Measurements from ENCODE around the gene EIF2S2.
"Not testable (repeated sequence)": the region's sequence is repeated elsewhere in the genome, so short reads cannot be mapped to it uniquely, and the experiment has no call there.

Gene EIF2S2

GRCh38 chr20:34111702-34112599 is at the start of gene EIF2S2:
EIF2S2 (minus strand) TSS chr20:34112243; CDS start chr20:34112110, 133 bp downstream.
- no peaks in the 10 kb centered on the region for H3K9me3 ChIP-seq (ENCODE audit: control insufficient read depth in 5 of 5, low read length in 5 of 5)
- peaks cover 0 to 12% (median 4%) of the 10 kb centered on the region in 5 donors for H3K36me3 ChIP-seq (ENCODE audit: control insufficient read depth in 5 of 5, insufficient read depth in 5 of 5, low read length in 5 of 5)
- H3K27ac ChIP-seq (ENCODE audit: low read depth, low read length): peak within 1 kb of the TSS; percentile 99
- H3K4me1 ChIP-seq (ENCODE audit: control insufficient read depth in 5 of 5, insufficient read depth in 5 of 5, low read length in 5 of 5): peaks cover 4 to 37% (median 29%) of the 10 kb centered on the region in 5 donors
- H3K27me3 ChIP-seq (ENCODE audit: control insufficient read depth in 5 of 5, insufficient read depth in 4 of 5, low read length in 5 of 5): no peaks in the 10 kb centered on the region
- peak within 1 kb of the TSS; percentile 88 to 98 (median 91) for H3K4me3 ChIP-seq (ENCODE audit: low read depth in 1 of 5, low read length in 5 of 5)
- peak within 1 kb of the TSS; percentile 59 to 100 (median 100) for H3K9ac ChIP-seq (ENCODE audit: low read length in 5 of 5)

- not testable (repeated sequence) for H3K27me3 ChIP-seq (ENCODE audit: control insufficient read depth in 5 of 5, insufficient read depth in 4 of 5, low read length in 5 of 5); H3K27ac ChIP-seq (ENCODE audit: low read depth, low read length); H3K4me1 ChIP-seq (ENCODE audit: control insufficient read depth in 5 of 5, insufficient read depth in 5 of 5, low read length in 5 of 5); H3K36me3 ChIP-seq (ENCODE audit: control insufficient read depth in 5 of 5, insufficient read depth in 5 of 5, low read length in 5 of 5); H3K4me3 ChIP-seq (ENCODE audit: low read depth in 1 of 5, low read length in 5 of 5); H3K9ac ChIP-seq (ENCODE audit: low read length in 5 of 5); H3K9me3 ChIP-seq (ENCODE audit: control insufficient read depth in 5 of 5, low read length in 5 of 5)
Observed at GRCh38 chr20:34157697-34158096, 45.7 kb upstream of the EIF2S2 start.

GRCh38 chr20:34155836-34156235 is 43.8 kb upstream of the EIF2S2 start:
- H3K36me3 ChIP-seq (ENCODE audit: control insufficient read depth in 5 of 5, insufficient read depth in 5 of 5, low read length in 5 of 5): no peaks in the 10 kb centered on the region
- no peaks in the 10 kb centered on the region for H3K27me3 ChIP-seq (ENCODE audit: control insufficient read depth in 5 of 5, insufficient read depth in 4 of 5, low read length in 5 of 5)
- H3K9me3 ChIP-seq (ENCODE audit: control insufficient read depth in 5 of 5, low read length in 5 of 5): no peaks in the 10 kb centered on the region
- no peak overlapping the region for H3K9ac ChIP-seq (ENCODE audit: low read length in 5 of 5)
- peaks cover 0 to under 1% (median 0%) of the 10 kb centered on the region in 5 donors for H3K4me1 ChIP-seq (ENCODE audit: control insufficient read depth in 5 of 5, insufficient read depth in 5 of 5, low read length in 5 of 5)
- no peak overlapping the region for H3K4me3 ChIP-seq (ENCODE audit: low read depth in 1 of 5, low read length in 5 of 5)
- H3K27ac ChIP-seq (ENCODE audit: low read depth, low read length): no peak overlapping the region

GRCh38 chr20:34153169-34153568 is 41.1 kb upstream of the EIF2S2 start:
- H3K9ac ChIP-seq (ENCODE audit: low read length in 5 of 5); H3K27ac ChIP-seq (ENCODE audit: low read depth, low read length); H3K9me3 ChIP-seq (ENCODE audit: control insufficient read depth in 5 of 5, low read length in 5 of 5); H3K4me3 ChIP-seq (ENCODE audit: low read depth in 1 of 5, low read length in 5 of 5); H3K27me3 ChIP-seq (ENCODE audit: control insufficient read depth in 5 of 5, insufficient read depth in 4 of 5, low read length in 5 of 5); H3K4me1 ChIP-seq (ENCODE audit: control insufficient read depth in 5 of 5, insufficient read depth in 5 of 5, low read length in 5 of 5); H3K36me3 ChIP-seq (ENCODE audit: control insufficient read depth in 5 of 5, insufficient read depth in 5 of 5, low read length in 5 of 5): not testable (repeated sequence)

GRCh38 chr20:34152073-34152472 is 40.0 kb upstream of the EIF2S2 start:
- H3K27me3 ChIP-seq (ENCODE audit: control insufficient read depth in 5 of 5, insufficient read depth in 4 of 5, low read length in 5 of 5); H3K9me3 ChIP-seq (ENCODE audit: control insufficient read depth in 5 of 5, low read length in 5 of 5); H3K4me3 ChIP-seq (ENCODE audit: low read depth in 1 of 5, low read length in 5 of 5); H3K36me3 ChIP-seq (ENCODE audit: control insufficient read depth in 5 of 5, insufficient read depth in 5 of 5, low read length in 5 of 5); H3K4me1 ChIP-seq (ENCODE audit: control insufficient read depth in 5 of 5, insufficient read depth in 5 of 5, low read length in 5 of 5); H3K9ac ChIP-seq (ENCODE audit: low read length in 5 of 5); H3K27ac ChIP-seq (ENCODE audit: low read depth, low read length): not testable (repeated sequence)

GRCh38 chr20:34150306-34151000 is 38.4 kb upstream of the EIF2S2 start:
- Histone ChIP-seq H3K27ac (ENCODE audit: low read depth, low read length) (no peak overlapping the region), H3K9me3 (ENCODE audit: control insufficient read depth in 5 of 5, low read length in 5 of 5) (no peaks in the 10 kb centered on the region), H3K27me3 (ENCODE audit: control insufficient read depth in 5 of 5, insufficient read depth in 4 of 5, low read length in 5 of 5) (no peaks in the 10 kb centered on the region)

GRCh38 chr20:34145280-34145819 is 33.3 kb upstream of the EIF2S2 start:
- Histone ChIP-seq H3K4me1 (ENCODE audit: control insufficient read depth in 5 of 5, insufficient read depth in 5 of 5, low read length in 5 of 5) (peaks cover 0 to 5% (median 0%) of the 10 kb centered on the region in 5 donors), H3K9me3 (ENCODE audit: control insufficient read depth in 5 of 5, low read length in 5 of 5) (no peaks in the 10 kb centered on the region), H3K4me3 (ENCODE audit: low read depth in 1 of 5, low read length in 5 of 5) (no peak overlapping the region), H3K27ac (ENCODE audit: low read depth, low read length) (no peak overlapping the region), H3K9ac (ENCODE audit: low read length in 5 of 5) (no peak overlapping the region), H3K36me3 (ENCODE audit: control insufficient read depth in 5 of 5, insufficient read depth in 5 of 5, low read length in 5 of 5) (no peaks in the 10 kb centered on the region), H3K27me3 (ENCODE audit: control insufficient read depth in 5 of 5, insufficient read depth in 4 of 5, low read length in 5 of 5) (peaks cover 0 to 2% (median 0%) of the 10 kb centered on the region in 5 donors)

More at GRCh38 chr20:34150306-34151000, 38.4 kb upstream of the EIF2S2 start:
- no peaks in the 10 kb centered on the region for H3K36me3 ChIP-seq (ENCODE audit: control insufficient read depth in 5 of 5, insufficient read depth in 5 of 5, low read length in 5 of 5)
- H3K4me3 ChIP-seq (ENCODE audit: low read depth in 1 of 5, low read length in 5 of 5): no peak overlapping the region
- no peak overlapping the region for H3K9ac ChIP-seq (ENCODE audit: low read length in 5 of 5)
- H3K4me1 ChIP-seq (ENCODE audit: control insufficient read depth in 5 of 5, insufficient read depth in 5 of 5, low read length in 5 of 5): peaks cover 0 to 8% (median 0%) of the 10 kb centered on the region in 5 donors

GRCh38 chr20:34143951-34144350 is 31.9 kb upstream of the EIF2S2 start:
- Histone ChIP-seq H3K9me3 (ENCODE audit: control insufficient read depth in 5 of 5, low read length in 5 of 5) (no peaks in the 10 kb centered on the region), H3K4me3 (ENCODE audit: low read depth in 1 of 5, low read length in 5 of 5) (no peak overlapping the region), H3K27me3 (ENCODE audit: control insufficient read depth in 5 of 5, insufficient read depth in 4 of 5, low read length in 5 of 5) (peaks cover 0 to 2% (median 0%) of the 10 kb centered on the region in 5 donors), H3K9ac (ENCODE audit: low read length in 5 of 5) (no peak overlapping the region), H3K36me3 (ENCODE audit: control insufficient read depth in 5 of 5, insufficient read depth in 5 of 5, low read length in 5 of 5) (no peaks in the 10 kb centered on the region), H3K4me1 (ENCODE audit: control insufficient read depth in 5 of 5, insufficient read depth in 5 of 5, low read length in 5 of 5) (peaks cover 0 to 5% (median 0%) of the 10 kb centered on the region in 5 donors), H3K27ac (ENCODE audit: low read depth, low read length) (no peak overlapping the region)

GRCh38 chr20:34142121-34142520 is 30.1 kb upstream of the EIF2S2 start:
- no peak overlapping the region for H3K4me3 ChIP-seq (ENCODE audit: low read depth in 1 of 5, low read length in 5 of 5)
- H3K9me3 ChIP-seq (ENCODE audit: control insufficient read depth in 5 of 5, low read length in 5 of 5): no peaks in the 10 kb centered on the region
- H3K27me3 ChIP-seq (ENCODE audit: control insufficient read depth in 5 of 5, insufficient read depth in 4 of 5, low read length in 5 of 5): peaks cover 0 to 2% (median 0%) of the 10 kb centered on the region in 5 donors
- H3K36me3 ChIP-seq (ENCODE audit: control insufficient read depth in 5 of 5, insufficient read depth in 5 of 5, low read length in 5 of 5): no peaks in the 10 kb centered on the region
- no peak overlapping the region for H3K27ac ChIP-seq (ENCODE audit: low read depth, low read length)
- no peak overlapping the region for H3K9ac ChIP-seq (ENCODE audit: low read length in 5 of 5)
- H3K4me1 ChIP-seq (ENCODE audit: control insufficient read depth in 5 of 5, insufficient read depth in 5 of 5, low read length in 5 of 5): peaks cover 0 to 5% (median 0%) of the 10 kb centered on the region in 5 donors

GRCh38 chr20:34141293-34141692 is 29.2 kb upstream of the EIF2S2 start:
- Histone ChIP-seq H3K9me3 (ENCODE audit: control insufficient read depth in 5 of 5, low read length in 5 of 5) (no peaks in the 10 kb centered on the region), H3K4me3 (ENCODE audit: low read depth in 1 of 5, low read length in 5 of 5) (no peak overlapping the region), H3K27ac (ENCODE audit: low read depth, low read length) (no peak overlapping the region), H3K9ac (ENCODE audit: low read length in 5 of 5) (no peak overlapping the region), H3K36me3 (ENCODE audit: control insufficient read depth in 5 of 5, insufficient read depth in 5 of 5, low read length in 5 of 5) (no peaks in the 10 kb centered on the region), H3K4me1 (ENCODE audit: control insufficient read depth in 5 of 5, insufficient read depth in 5 of 5, low read length in 5 of 5) (peaks cover 0 to 5% (median 0%) of the 10 kb centered on the region in 5 donors), H3K27me3 (ENCODE audit: control insufficient read depth in 5 of 5, insufficient read depth in 4 of 5, low read length in 5 of 5) (peaks cover 0 to 2% (median 0%) of the 10 kb centered on the region in 5 donors)

Data from subcutaneous abdominal adipose tissue (tissue), 5 donors.